Right ventricle myocardium inferior (tissue), 1 donor: ENCODE results near the gene LHX8. TPM values are rescaled to one million over a fixed set of nuclear protein-coding genes. Genes with fewer than 3 reads are reported as not detected.
A peak's percentile ranks its signal among the peaks of the same experiment; 100 is the strongest.

ENCODE experiments used
- ATAC-seq: fragments of 200-7000 bp; cut with Tn5 transposase; one replicate; pipeline ENCODE4 v1.9.1; 2020; ENCODE audit warnings: mild to moderate bottlenecking, moderate library complexity
- DNase-seq: peaks from one replicate; pipeline ENCODE4 v3.0.0; 2021; ENCODE audit errors: missing footprints
- intact Hi-C: fragments of 100-400 bp; cut with DNase I; formaldehyde crosslinking; loops from one replicate; pipeline ENCODE4 v1.11.0; 2022
- total RNA-seq: library from RNA; stranded (reverse); fragmentation: NEBNext Ultra II Directional; extraction: Animal tissue kit (Norgen Biotek cat#: 25700); gene quantifications from one replicate; pipeline ENCODE4 v1.2.1, GENCODE V29; 2021
- donor health status: DM: no; HTN: yes; CAD: no; lungs with severe emphysema.

LHX8 gene
- total RNA-seq, 1 donor from 2014 or later = not detected

DNA sequence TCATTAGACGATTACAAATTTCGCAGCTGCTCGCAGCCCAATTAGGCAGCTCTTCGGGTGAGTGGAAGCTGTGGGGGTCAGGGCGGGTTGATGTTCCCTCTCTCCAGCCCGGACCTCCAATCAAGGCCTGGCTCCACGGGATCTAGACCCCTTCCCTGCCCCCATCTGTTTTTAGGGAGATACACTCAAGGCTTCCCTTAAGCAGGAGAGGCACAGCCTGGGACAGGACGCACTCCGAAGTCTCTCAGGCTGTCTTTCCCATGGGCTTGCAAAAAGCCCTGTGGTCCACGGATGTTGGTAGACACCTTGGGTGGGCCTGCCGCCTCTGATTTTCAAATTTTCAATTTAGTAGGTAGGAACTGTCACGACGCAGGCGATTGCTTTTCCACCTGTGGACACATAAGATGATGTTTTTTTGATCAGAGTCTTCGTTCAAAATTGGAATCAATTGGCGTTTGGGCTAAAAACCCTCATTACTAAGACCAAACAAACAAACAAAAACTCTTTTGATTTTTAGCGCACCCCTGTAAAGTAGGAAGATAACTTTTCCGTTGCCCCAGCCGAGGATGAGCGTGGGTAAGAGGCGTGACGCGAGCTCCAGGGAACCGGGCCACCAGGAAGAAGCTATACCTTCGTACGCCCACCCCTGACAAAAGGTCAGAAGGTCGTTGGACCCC is 2.5 kb upstream of the LHX8 start:
- no peak for DNase-seq
- intact Hi-C loops = no loop called here
- no peak for ATAC-seq

DNA sequence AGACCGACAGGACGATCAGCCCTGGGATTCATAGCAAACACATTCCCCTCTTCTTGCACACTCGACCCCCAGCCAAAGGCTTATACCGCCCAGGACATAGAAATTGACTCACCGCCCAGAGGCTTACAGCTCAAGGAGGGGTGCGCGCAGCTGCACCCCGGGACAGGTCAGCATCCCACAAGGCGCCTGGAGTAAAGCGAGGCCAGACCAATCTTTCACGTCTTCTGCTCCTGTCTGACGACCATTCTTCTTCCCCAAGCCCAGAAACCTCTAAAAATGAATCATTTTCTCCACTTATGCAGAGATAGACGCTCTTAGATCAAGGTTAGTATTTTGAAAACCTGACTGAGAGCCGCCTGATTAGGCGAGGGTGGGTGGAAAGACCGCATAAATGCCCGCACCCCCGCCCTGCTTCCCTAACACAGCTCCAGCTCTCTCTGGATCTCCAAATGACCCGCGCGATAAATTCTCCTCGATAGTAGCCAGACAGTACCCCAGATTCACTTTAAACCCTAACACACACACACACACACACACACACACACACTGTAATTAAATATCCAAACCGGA is 1.9 kb upstream of the LHX8 start:
- intact Hi-C loops = no loop called here
- DNase-seq (no peak), ATAC-seq (no peak)

DNA sequence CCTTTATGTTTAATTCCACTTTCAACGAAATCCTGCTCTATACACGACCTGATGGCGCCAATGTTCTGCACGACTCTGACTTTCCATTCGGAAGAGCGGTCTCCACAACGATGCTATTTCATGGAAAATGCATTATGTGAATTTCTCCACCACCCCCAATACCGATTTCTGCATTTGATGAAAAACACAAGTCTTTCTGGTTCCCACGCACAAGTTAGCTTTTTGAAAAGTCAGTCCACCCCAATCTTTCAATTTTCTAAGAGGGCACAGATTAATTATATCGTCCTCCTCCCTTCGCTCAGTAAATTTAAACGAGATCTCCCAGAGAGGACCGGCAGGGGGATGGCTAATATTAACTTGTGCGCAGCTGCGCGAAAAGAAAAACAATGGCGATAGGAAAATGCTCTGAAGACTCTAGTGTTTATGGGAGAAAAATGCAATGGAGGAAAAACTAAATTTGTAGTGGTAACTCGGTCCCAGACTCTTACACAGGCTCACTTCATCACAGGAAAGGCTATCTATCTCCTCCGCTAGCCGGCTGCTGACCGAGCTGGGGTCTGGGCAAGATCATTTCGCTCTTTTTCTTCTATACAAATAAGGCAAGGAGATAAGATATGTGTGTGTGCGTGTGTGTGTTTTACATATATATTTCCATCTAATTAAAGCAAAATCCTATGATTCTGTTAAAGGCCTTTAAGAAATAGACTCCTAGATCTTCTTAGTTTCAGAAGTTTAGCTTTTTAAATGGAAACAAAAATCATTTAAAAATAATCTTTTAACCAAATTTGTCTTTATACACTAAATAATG is 1.2 kb upstream of the LHX8 start:
- intact Hi-C loops = no loop called here
- no peak for DNase-seq
- ATAC-seq = no peak

DNA sequence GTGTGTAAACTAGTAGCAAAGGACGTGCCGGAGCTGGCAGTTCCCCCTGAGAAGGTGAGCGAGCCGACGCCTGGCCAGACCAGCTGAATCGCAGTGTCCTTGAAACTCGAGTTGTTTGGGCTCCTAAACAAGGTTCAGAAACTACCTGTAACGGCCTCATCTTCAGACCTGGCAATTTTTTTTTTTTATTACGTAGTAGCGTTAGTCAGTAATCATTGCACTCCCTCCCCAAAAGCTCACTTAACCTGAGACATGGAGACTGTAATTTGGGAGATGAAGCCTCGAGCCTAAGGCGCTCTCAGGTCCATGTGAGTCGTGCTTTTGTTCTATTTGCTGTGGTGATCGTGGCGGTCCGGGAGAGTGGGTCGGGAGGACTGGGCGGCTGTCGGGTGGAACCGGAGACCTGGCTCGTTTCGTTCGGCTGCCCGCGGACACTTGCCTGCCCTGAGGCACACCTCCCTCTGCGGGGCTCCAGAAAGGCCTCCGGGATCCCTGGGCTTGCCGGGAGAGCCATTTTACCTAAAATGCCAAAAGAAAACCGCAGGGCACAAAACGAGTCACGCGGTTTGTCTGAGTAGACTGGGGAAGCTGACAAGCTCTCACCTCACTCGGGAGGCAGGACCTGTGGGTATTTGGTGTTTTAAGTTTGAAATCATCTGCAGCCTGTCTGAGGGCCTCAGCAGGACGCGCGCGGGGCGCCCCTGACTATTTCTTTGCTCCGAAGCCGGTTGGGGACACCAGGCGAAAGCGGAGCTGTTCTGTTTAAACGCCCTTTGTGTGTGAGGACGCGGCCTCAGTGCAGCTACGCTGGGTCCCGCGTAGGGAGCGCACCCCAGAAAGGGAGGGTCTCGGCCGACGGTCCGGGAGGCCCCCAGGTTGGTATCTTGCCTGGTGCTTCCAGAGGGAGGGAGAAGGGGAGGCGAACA is 722 bp downstream of the LHX8 start:
- intact Hi-C loops = no loop called here
- no peak for ATAC-seq

DNA sequence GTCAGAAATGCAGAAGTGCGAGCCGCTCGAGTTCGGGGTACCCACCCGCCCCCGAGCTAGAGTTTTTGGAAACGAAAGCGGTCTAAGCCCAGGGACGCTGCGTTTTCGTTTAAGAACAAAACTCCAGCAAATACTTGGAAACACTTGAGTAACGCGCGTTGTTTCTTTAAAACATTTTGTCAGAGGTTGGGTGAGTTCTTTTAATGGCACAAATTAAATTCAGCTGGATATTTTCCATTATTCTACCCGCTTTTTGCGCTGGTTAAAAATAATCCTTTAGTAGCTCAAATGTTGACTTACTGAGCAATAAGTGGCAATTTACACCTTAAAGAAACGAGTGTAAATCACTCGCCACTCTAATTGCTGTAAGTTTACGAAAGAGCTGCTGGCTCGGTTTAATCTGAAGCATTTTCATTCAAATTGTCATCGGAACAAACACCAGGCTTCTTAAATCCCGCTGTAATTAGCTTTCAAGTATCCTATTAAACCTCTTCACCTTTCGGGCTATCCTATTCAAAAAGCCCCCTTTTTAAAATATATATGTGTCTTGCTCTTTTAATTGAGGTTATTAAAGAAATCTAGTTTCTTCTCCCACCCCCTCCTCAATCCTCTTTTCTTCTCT is 1.5 kb downstream of the LHX8 start:
- no peak for ATAC-seq
- DNase-seq = no peak
- intact Hi-C loops = no loop called here

More for the DNA sequence above, 722 bp downstream of the LHX8 start:
- peak; percentile 37 for DNase-seq

DNA sequence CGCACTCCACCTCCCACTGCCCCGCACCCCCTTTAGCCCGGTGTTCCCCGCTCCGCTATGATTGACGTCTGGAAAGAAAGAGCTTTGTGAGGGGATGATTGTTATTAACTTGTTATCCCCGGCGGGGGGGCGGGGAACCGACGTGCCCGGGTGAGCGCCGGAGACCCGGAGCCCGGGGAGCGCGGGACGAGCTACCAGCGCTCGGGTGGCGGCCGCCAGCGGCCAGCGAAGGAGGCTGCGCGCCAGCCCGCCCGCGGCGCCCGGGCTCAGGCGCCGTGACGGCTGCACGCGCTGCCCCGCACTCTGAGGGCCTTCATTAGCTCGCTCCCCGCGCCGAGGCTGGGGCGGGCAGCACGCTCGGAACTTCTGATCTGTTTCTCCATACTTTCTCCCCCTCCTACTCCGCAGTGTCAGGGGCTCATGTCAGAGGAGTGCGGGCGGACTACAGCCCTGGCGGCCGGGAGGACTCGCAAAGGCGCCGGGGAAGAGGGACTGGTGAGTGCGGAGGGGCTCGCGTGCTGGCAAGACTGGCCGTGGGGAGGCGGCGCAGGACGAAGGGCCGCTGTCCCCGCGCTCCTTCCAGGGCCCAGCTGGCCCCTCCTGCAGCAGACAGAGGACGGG is 2.1 kb downstream of the LHX8 start:
- DNase-seq (peak; percentile 11), ATAC-seq (no peak)
- intact Hi-C loops = no loop called here

DNA sequence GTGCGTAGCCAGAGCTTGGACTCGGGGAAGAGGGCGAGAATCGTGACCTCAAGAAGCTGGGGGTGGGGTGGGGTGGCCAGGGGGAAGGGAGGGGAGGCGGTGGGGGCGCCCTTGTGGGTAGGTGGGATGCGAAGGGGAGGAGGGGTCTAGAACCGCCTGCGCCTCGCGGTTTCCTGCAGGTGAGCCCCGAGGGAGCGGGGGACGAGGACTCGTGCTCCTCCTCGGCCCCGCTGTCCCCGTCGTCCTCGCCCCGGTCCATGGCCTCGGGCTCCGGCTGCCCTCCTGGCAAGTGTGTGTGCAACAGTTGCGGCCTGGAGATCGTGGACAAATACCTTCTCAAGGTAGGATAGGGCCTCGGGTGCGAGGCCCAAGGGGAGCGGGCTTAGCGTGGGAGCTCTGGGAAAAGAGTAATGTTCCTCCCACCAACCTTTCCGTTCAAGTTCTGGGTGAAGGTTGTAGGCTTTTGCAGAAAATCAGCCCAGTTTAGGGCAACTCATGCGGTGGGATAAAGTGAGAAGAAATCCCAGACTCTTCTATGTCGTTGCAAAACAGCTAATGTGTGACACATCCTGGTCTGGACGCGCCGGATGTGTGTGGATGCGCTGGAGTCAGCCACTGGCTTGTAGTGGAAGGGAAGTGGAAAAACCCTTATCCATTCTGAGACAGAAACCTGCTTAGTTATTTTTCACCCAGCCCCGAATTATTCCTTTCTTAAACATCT is 2.9 kb downstream of the LHX8 start:
- ATAC-seq (no peak), DNase-seq (peak; percentile 6)
- intact Hi-C loops = no loop called here

DNA sequence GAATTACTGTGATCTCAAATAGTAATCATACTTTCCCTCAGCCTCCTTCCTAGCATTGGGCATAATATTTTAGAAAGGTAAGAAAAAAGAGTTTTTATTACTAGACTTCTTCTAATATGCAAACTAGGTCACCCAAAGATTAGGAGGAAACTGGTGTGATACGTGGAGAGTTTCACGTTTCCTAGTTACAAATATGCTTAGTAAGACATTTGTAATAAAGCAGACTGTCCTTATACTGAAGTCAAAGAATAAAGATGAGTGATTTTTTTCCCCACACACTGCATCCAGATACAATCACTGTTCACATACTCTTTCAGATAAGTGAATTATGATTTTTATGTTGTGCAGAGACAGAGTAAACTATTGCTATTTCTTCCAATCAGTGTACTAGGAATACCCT is 17.9 kb downstream of the LHX8 start:
- intact Hi-C loops = no loop called here
- ATAC-seq (no peak), DNase-seq (no peak)

DNA sequence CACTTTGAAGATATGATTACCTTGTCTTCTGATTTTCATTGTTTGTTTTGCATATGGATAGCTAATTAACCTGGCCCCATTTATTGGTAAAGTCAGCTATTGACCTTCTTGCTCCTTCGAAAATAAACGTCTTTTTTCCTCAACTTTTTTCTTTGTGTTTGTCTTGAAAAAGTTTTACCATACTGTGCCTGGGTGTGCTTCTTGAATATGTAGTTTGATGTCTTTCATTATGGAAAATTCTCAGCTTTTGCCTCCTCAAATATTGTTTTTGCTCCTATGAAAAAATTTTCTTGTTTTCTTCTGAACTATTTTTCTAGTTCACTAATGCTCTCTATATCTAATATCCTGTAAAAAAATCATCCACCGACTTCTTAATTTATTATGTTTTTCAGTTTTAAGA is 25.0 kb downstream of the LHX8 start:
- DNase-seq (no peak), ATAC-seq (no peak)
- intact Hi-C loops = no loop called here

DNA sequence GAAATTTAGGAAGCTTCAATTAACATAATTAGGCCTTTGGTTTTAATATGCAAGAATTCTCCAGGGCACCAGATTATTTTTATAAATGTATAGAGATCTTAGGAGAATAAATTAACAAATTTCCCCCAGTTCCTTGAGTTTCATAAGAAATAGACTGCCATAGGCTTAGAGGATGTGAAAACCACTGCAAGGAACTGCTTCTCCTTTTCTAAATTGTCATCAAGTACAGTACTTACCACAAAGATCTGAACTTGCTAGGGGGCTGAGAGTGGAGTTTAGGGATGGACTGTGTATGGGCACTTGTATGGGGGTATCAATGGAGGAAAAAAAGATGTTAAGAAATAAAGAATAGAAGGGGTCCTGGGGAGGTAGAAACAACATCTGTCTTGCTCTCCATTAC is 31.1 kb downstream of the LHX8 start:
- ATAC-seq (no peak), DNase-seq (no peak)
- intact Hi-C loops = no loop called here

DNA sequence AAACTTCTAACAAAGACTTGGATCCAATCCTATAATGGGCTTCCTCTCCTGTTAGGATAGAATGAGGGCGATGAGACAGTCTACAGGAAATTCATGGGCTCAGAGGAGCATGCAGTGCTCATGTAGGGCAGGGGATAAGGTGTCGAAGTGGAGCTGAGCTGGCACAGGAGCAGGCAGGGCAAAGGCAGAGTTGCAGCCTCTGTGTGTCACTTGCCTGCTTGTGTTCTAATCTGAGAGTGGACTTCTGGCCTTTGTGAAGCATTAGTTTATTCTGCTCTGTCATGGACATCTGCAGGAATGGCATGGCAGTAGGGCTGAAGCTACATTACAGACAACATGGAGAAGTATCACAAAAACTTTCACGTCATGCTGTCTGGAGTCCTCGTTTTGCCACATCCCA is 32.6 kb downstream of the LHX8 start:
- ATAC-seq (no peak), DNase-seq (no peak)
- intact Hi-C loops = no loop called here

DNA sequence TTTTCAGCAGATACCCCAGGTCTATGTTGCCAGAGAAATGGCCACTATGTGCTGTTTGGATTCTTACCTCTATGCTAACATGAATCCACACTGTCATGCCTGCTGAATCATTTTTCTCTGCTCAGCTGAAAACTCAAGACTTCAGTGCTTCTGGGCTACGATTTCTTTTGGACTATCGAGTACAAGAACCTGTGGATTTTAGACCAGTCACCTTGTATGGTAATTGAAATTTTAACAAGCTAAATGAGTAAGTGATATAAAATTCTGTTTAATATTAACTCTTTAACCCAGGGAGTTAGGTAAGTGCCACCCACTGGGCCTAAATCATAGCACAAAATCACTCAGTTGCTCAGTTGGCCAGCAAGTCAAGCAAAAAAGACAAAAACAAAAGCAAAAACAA is 35.8 kb downstream of the LHX8 start:
- no peak for ATAC-seq
- intact Hi-C loops = no loop called here
- DNase-seq = no peak

DNA sequence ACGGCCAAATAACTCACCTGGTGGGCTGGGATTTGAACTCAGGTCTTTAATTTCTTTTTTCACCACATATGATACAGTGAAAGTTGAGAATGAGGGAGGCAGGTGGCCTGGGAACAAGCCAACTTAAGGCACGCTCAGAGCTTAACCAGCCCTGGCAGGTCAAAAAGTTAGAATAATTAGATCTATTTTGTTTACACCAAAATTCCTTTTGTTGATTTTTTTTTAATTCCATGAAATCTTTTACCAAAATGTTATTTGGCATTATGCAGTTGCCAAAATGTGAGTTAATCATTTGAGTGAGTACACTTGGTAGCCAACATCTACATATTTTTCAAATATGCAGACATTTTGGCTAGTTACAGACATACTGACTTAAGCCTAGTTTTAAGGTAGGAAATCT is 36.8 kb downstream of the LHX8 start:
- ATAC-seq (no peak), DNase-seq (no peak)
- intact Hi-C loops = no loop called here

DNA sequence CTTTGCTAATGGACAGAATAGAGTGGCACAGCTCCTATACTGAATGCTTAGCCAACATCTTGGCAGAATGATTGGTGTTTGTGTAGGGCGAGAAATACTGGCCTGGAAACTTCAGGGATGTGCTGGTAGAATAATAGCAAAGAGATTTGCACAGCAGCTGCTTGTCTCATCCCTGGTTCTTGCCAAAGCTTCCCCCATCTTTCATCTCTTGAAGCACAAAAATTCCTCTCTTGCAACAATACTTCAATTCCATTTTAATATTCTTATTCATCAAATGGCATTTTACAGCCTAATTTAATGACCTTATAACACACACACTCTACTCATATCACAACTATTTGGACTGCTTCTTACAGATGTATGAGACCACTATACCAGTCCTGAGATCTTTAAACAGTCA is 37.7 kb downstream of the LHX8 start:
- DNase-seq = no peak
- intact Hi-C loops = no loop called here
- no peak for ATAC-seq

DNA sequence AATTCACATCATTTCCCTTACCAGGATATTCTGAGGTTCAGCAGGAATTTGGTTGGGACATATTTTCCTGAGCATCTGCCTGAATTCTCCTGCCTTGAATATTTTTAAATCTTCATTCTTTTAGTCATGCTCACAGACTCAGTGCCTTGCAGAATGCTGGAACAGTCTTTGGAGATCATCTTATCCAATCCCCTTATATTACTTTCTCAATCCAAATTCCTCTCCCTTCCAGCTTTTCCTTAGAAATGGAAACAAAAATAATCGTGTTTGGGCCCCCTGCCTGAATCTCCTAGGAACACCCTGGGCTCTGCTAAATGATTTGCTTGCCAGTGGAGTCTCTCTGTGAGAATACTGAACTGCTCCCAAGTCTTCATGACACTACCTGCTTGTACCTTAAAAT is 38.4 kb downstream of the LHX8 start:
- DNase-seq = no peak
- intact Hi-C loops = no loop called here
- ATAC-seq = peak; percentile 42

DNA sequence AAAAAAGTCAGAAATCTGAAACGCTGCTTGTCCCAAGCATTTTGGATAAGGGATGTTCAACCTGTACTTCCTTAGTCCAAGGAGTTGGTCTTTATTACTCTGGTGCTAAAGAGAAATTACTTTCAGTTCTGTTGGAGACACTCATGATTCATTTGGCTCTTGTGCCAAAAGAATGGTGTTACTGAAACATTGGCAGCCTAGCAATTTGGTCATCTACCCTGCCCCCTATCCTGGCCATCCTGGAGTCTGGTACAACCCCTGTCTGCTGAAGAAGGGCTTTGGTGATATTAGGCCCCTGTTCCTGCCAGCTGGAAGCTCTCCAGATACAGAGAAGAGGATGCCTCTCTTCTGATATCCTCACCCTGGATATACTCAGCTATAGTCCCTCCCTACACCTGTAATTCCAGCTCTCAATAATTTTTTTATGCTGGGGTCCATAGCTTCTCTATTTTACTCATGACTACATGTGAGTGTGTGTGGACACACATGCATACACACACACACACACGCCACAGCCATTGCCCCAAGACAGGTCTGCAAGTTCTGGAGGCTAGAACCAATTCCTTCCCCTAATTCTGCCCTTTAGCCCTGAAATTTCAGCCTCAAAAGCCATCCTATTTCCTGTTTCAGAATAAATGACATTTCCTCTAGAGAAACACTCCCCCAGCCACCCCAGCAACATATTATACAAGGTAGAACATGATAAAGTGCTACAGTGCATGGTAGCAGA is 40.0 kb downstream of the LHX8 start:
- intact Hi-C loops = no loop called here
- no peak for ATAC-seq
- DNase-seq = no peak
